Keratinocyte (primary cell): ENCODE results near the gene BRIP1. TPM values are rescaled to one million over a fixed set of nuclear protein-coding genes. Genes with fewer than 3 reads are reported as not detected.

ENCODE experiments used
- DNase-seq: peaks from one replicate; pipeline ENCODE4 v3.0.0-alpha.2; 2011; ENCODE audit warnings: low read depth, missing footprints, low spot score
- FAIRE-seq: peaks from 2 replicates; lab custom pipeline; 2011; peaks lifted over from hg19 to GRCh38; lab: Jason Lieb, UNC
- H2AFZ ChIP-seq: 2 replicates; pipeline ENCODE4 v1.6.0; 2012; ENCODE audit warnings: low read length, control low read depth, inconsistent platforms; ENCODE audit not compliant: control insufficient read depth
- H3K27ac ChIP-seq: 2 replicates; pipeline ENCODE4 v1.5.1; 2011; ENCODE audit warnings: low read length; ENCODE audit not compliant: control insufficient read depth, insufficient read depth
- H3K27me3 ChIP-seq: 3 replicates; pipeline ENCODE4 v1.6.0; 2011; ENCODE audit warnings: low read length; ENCODE audit not compliant: control insufficient read depth, insufficient read depth; ENCODE audit errors: extremely low read depth
- H3K36me3 ChIP-seq, 2 experiments: 2 replicates in 1 of 2; 3 replicates in 1 of 2; pipeline ENCODE4 v1.5.1; 2011; ENCODE audit warnings: low read length in 2 of 2, mild to moderate bottlenecking in 1 of 2; ENCODE audit not compliant: control insufficient read depth in 2 of 2, insufficient read depth in 2 of 2; ENCODE audit errors: extremely low read depth in 1 of 2
- H3K4me1 ChIP-seq: 3 replicates; pipeline ENCODE4 v1.5.1; 2011; ENCODE audit warnings: low read length; ENCODE audit not compliant: control insufficient read depth, insufficient read depth; ENCODE audit errors: extremely low read depth
- H3K4me2 ChIP-seq: 3 replicates; pipeline ENCODE4 v1.6.0; 2011; ENCODE audit warnings: low read depth, low read length; ENCODE audit not compliant: control insufficient read depth, insufficient read depth; ENCODE audit errors: extremely low read depth
- H3K4me3 ChIP-seq, 3 experiments: fragments of 200-600 bp in 1 of 3; sonication (generic) in 1 of 3; 2 replicates in 2 of 3; 3 replicates in 1 of 3; pipeline ENCODE4 v1.5.1; 2011 to 2016; ENCODE audit warnings: low read length in 3 of 3, mild to moderate bottlenecking in 3 of 3, control low read depth in 2 of 3, inconsistent platforms in 1 of 3, low read depth in 1 of 3, mixed read lengths in 1 of 3, mixed run types in 1 of 3, moderate library complexity in 1 of 3; ENCODE audit not compliant: control insufficient read depth in 2 of 3, insufficient read depth in 2 of 3; ENCODE audit errors: extremely low read depth in 1 of 3
- H3K79me2 ChIP-seq: 2 replicates; pipeline ENCODE4 v1.6.0; 2012; ENCODE audit warnings: low read length; ENCODE audit not compliant: control insufficient read depth, insufficient read depth
- H3K9ac ChIP-seq: 3 replicates; pipeline ENCODE4 v1.6.0; 2011; ENCODE audit warnings: low read length; ENCODE audit not compliant: control insufficient read depth, insufficient read depth; ENCODE audit errors: extremely low read depth
- H3K9me1 ChIP-seq: 3 replicates; pipeline ENCODE4 v1.6.0; 2011; ENCODE audit warnings: low read length; ENCODE audit not compliant: control insufficient read depth, insufficient read depth; ENCODE audit errors: extremely low read depth
- H3K9me3 ChIP-seq: 2 replicates; pipeline ENCODE4 v1.5.1; 2012; ENCODE audit warnings: low read depth, low read length; ENCODE audit not compliant: control insufficient read depth
- H4K20me1 ChIP-seq: 3 replicates; pipeline ENCODE4 v1.6.0; 2011; ENCODE audit warnings: low read length; ENCODE audit not compliant: control insufficient read depth, insufficient read depth; ENCODE audit errors: extremely low read depth
- EZH2 ChIP-seq: IDR thresholded peaks from one replicate; pipeline ENCODE4 v1.6.1; 2012; ENCODE audit warnings: inconsistent platforms, mild to moderate bottlenecking, low read length, moderate library complexity
- dilution Hi-C: fragments of 300-500 bp; cut with MboI; formaldehyde crosslinking; loops from one replicate; pipeline ENCODE4 v1.7.0; 2020; ENCODE audit warnings: low sequenced_read_pairs; ENCODE audit not compliant: extremely low pct_ligation_motif_present
- polyA plus RNA-seq, 5 experiments: library from polyadenylated mRNA; depleted of rRNA in 3 of 5; stranded (reverse) in 3 of 5; stranded (forward) in 1 of 5; unstranded in 1 of 5; fragments of >200 nt; gene quantifications; 1 replicate in 1 of 5; 2 replicates in 3 of 5; 3 replicates in 1 of 5; pipeline versions ENCODE4 v1.2.1 to v1.2.3, GENCODE V29; 2011 to 2012; ENCODE audit warnings: missing spikeins in 2 of 5, low read depth in 1 of 5, low replicate concordance in 1 of 5
- TF ChIP-seq, protein P1 (sequence below), 3 experiments: IDR thresholded peaks in 1 of 3; conservative IDR thresholded peaks in 1 of 3; optimal IDR thresholded peaks in 1 of 3; 2 replicates in 2 of 3; 3 replicates in 1 of 3; pipeline versions ENCODE3 to v1.5.1; 2011; ENCODE audit warnings: low read length in 3 of 3, mild to moderate bottlenecking in 3 of 3, moderate library complexity in 2 of 3, control low read depth in 1 of 3, inconsistent platforms in 1 of 3; ENCODE audit not compliant: insufficient read depth in 2 of 3; ENCODE audit errors: extremely low read depth in 1 of 3

Gene BRIP1
- polyA plus RNA-seq, 1 donor (not counting 4 experiments of a cell fraction or from before 2014, with no cell fraction given): 4.0 TPM

DNA sequence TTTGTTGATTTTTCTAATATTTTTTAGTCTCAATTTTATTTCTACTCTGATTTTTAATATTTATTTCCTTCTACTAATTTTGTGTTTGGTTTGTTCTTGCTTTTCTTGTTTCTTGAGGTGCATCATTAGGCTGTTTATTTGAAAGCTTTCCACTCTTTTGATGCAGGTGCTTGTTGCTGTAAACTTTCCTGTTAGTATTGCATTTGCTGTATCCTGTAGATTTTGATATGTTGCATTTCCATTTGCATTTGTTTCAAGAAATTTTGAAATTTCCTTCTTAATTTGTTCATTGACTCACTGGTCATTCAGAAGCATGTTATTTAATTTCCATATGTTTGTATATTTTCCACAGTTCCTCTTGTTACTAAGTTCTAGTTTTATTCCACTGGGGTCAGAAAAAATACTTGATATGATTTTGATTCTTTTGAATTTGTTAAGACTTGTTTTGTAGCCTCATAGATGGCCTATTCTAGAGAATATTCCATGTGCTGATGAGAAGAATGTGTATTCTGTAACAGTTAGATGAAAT is 229.3 kb downstream of the BRIP1 start:
- H3K4me1 ChIP-seq: no peaks in the 10 kb centered on the region
- no peak overlapping the region for H3K9ac ChIP-seq
- H3K9me3 ChIP-seq: no peaks in the 10 kb centered on the region
- DNase-seq: no peak
- H4K20me1 ChIP-seq: no peaks in the 10 kb centered on the region
- H3K4me2 ChIP-seq: no peak overlapping the region
- no peaks in the 10 kb centered on the region for H3K36me3 ChIP-seq
- no peak overlapping the region for H3K4me3 ChIP-seq
- H3K9me1 ChIP-seq: no peaks in the 10 kb centered on the region
- H3K79me2 ChIP-seq: no peaks in the 10 kb centered on the region
- dilution Hi-C loops: no loop called here
- FAIRE-seq: no peak
- no peak overlapping the region for H2AFZ ChIP-seq
- no peak overlapping the region for H3K27ac ChIP-seq
- no peaks in the 10 kb centered on the region for H3K27me3 ChIP-seq
- TF ChIP-seq EZH2: no peak
- TF ChIP-seq, protein P1, sequence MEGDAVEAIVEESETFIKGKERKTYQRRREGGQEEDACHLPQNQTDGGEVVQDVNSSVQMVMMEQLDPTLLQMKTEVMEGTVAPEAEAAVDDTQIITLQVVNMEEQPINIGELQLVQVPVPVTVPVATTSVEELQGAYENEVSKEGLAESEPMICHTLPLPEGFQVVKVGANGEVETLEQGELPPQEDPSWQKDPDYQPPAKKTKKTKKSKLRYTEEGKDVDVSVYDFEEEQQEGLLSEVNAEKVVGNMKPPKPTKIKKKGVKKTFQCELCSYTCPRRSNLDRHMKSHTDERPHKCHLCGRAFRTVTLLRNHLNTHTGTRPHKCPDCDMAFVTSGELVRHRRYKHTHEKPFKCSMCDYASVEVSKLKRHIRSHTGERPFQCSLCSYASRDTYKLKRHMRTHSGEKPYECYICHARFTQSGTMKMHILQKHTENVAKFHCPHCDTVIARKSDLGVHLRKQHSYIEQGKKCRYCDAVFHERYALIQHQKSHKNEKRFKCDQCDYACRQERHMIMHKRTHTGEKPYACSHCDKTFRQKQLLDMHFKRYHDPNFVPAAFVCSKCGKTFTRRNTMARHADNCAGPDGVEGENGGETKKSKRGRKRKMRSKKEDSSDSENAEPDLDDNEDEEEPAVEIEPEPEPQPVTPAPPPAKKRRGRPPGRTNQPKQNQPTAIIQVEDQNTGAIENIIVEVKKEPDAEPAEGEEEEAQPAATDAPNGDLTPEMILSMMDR (optimal IDR thresholded peaks at IDR 0.05 in 1 of 3, IDR thresholded peaks at IDR 0.05 in 1 of 3, conservative IDR thresholded peaks at IDR 0.05 in 1 of 3; ENCODE audit: extremely low read depth in 1 of 3, insufficient read depth in 2 of 3, low read length in 3 of 3): no peak

DNA sequence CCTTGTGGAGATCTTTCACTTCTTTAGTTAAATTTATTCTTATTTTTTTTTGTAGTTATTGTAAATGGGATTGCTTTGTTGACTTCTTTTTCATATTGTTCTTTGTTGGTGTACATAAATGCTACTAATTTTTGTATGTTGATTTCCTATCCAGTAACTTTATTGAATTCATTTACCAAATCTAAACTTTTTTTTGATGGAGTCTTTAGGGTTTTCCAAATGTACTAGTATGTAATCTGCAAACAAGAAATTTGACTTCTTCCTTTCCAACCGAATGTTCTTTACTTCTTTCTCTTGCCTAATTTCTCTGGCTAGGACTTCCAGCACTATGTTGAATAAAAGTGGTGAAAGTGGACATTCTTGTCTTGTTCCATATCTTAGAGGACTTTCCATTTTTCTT is 230.5 kb downstream of the BRIP1 start:
- Histone ChIP-seq H3K9me1 (no peaks in the 10 kb centered on the region), H3K27me3 (no peaks in the 10 kb centered on the region), H3K9ac (no peak overlapping the region), H2AFZ (no peak overlapping the region), H3K4me2 (no peak overlapping the region), H3K79me2 (no peaks in the 10 kb centered on the region), H4K20me1 (no peaks in the 10 kb centered on the region), H3K27ac (no peak overlapping the region), H3K9me3 (no peaks in the 10 kb centered on the region), H3K36me3 (no peaks in the 10 kb centered on the region), H3K4me3 (no peak overlapping the region), H3K4me1 (no peaks in the 10 kb centered on the region)
- DNase-seq (no peak), FAIRE-seq (no peak)
- no peak for TF ChIP-seq EZH2
- TF ChIP-seq, protein P1 (optimal IDR thresholded peaks at IDR 0.05 in 1 of 3, IDR thresholded peaks at IDR 0.05 in 1 of 3, conservative IDR thresholded peaks at IDR 0.05 in 1 of 3; ENCODE audit: extremely low read depth in 1 of 3, insufficient read depth in 2 of 3, low read length in 3 of 3): no peak
- dilution Hi-C loops: no loop called here
